Activated naive CD8-positive, alpha-beta T cell treated with anti-CD3 and anti-CD28 coated beads for 36 hours (primary cell): ENCODE data around the gene MRAP. TPM values are rescaled to one million over a fixed set of nuclear protein-coding genes. Genes with fewer than 3 reads are reported as not detected.
"Not testable (repeated sequence)": the region's sequence is repeated elsewhere in the genome, so short reads cannot be mapped to it uniquely, and the experiment has no call there.

Source experiments
- DNase-seq: peaks from one replicate; pipeline ENCODE4 v3.0.0; 2021
- H3K27ac Mint-ChIP-seq: one replicate; pipeline ENCODE4 v1.8.0; 2022; ENCODE audit warnings: mild to moderate bottlenecking, moderate library complexity, mixed read lengths
- H3K27me3 Mint-ChIP-seq: one replicate; pipeline ENCODE4 v1.8.0; 2022; ENCODE audit warnings: mild to moderate bottlenecking, mixed read lengths
- H3K36me3 Mint-ChIP-seq: one replicate; pipeline ENCODE4 v1.8.0; 2021; ENCODE audit warnings: mild to moderate bottlenecking, mixed read lengths
- H3K4me1 Mint-ChIP-seq: one replicate; pipeline ENCODE4 v1.8.0; 2021; ENCODE audit warnings: mixed read lengths
- H3K4me3 Mint-ChIP-seq: one replicate; pipeline ENCODE4 v1.8.0; 2022; ENCODE audit warnings: mild to moderate bottlenecking, moderate library complexity, mixed read lengths
- H3K9me3 Mint-ChIP-seq: one replicate; pipeline ENCODE4 v1.8.0; 2022; ENCODE audit warnings: mixed read lengths
- total RNA-seq, 2 experiments: library from RNA; stranded (reverse); gene quantifications; one replicate each; pipeline ENCODE4 v1.2.3, GENCODE V29; 2021

Gene MRAP
- total RNA-seq: not detected

DNA sequence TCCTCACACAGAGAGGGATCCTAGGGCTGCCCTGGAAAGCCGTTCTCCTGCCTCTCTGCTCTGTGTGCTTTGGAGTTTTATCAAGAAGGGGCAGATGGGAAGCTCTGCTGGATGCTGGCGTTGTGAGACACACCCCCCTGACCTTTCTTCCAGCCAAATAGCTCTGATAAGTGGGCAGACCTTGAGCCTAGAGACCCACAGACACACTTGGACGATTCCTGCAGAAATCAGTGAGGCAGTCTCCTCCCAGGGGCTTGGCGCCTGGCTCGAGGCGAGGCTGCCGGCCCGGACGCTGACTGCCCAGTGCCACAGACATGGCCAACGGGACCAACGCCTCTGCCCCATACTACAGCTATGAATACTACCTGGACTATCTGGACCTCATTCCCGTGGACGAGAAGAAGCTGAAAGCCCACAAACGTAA, at the start of gene MRAP:
MRAP (plus strand) TSS at position 198 of the 424 bp plus-strand sequence; CDS start at position 315, 117 bp downstream.
- DNase-seq: no peak
- H3K36me3 Mint-ChIP-seq: peaks cover 9% of the 10 kb centered on the region
- H3K27ac Mint-ChIP-seq: no peak within 1 kb of the TSS
- no peak within 1 kb of the TSS for H3K4me3 Mint-ChIP-seq
- no peaks in the 10 kb centered on the region for H3K27me3 Mint-ChIP-seq
- H3K4me1 Mint-ChIP-seq: no peaks in the 10 kb centered on the region
- H3K9me3 Mint-ChIP-seq: no peaks in the 10 kb centered on the region

DNA sequence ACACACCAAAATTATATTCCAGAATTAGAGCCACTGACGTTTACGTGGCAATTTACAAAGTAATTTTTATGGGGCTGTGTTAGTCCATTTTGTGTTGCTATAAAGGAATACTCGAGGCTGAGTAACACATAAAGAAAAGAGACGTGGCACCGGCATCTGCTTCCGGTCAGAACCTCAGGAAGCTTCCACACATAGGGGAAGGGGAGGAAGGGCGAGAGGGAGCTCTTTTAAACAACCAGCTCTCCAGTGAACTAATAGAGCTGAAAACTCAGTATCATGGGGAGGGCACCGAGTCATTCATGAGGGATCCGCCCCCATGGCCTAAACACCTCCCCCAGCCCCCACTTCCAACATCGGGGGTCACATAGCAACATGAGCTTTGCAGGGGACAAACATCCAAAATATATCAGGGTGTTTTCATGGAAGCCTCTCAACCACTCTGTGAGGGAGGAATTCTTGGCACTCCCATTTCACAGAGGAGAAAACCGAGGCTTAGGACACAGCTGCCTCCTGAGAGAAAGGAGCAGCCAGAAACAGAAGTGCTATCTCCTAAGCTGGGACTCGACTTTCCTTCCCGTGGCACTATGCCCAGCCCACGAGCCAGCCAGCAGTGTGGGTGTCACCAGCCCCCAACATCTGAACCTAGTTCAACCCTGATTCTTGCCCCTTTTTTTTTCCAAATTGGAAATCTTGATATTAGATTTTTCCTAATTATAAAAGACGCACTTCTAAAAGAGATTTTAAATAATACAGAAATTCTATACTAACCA, 49.0 kb upstream of the MRAP start:
- Mint-ChIP-seq H3K4me1 (no peaks in the 10 kb centered on the region), H3K27ac (no peak overlapping the region), H3K4me3 (no peak overlapping the region), H3K27me3 (peaks cover 27% of the 10 kb centered on the region), H3K36me3 (no peaks in the 10 kb centered on the region), H3K9me3 (peaks cover 11% of the 10 kb centered on the region)
- no peak for DNase-seq

DNA sequence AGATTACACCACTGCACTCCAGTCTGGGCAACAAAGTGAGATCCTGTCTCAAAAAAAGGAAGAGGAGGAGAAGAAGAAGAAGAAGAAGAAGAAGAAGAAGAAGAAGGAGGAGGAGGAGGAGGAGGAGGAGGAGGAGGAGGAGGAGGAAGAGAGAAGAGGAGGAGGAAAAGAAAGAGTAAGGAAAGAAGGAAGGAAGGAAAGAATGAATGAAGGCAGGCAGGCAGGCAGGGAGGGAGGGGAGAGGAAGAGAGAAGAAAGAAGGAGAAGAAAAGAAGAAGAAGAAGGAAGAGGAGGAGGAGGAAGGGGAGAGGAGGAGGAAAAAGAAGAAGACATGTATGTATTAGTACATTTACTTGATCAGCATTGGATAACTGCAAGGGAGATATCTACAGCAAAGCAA, 46.5 kb upstream of the MRAP start:
- Mint-ChIP-seq H3K27ac (no peak overlapping the region), H3K9me3 (peaks cover 11% of the 10 kb centered on the region), H3K36me3 (no peaks in the 10 kb centered on the region), H3K4me1 (no peaks in the 10 kb centered on the region), H3K4me3 (no peak overlapping the region), H3K27me3 (peaks cover 31% of the 10 kb centered on the region)
- DNase-seq: no peak

DNA sequence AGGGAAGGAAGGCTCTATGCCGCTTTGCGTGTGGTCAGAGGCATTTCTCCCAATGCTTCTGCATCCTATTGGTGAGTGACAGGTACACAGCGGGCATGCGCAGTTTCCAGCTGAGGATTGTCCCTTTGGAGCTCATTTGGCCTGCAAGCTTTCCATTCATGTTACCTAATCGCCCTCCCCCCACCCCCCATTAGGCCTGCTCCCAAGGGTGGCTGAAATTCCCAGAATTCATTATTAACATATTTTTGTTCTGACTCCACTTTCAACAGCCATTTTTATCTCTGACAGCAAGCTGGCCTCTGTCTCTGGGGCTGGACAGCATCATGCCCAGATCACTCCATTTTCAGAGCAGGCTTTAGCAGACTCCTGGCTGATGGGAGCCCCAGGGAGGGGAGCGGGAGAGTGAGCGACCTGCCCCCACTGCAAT, 45.4 kb upstream of the MRAP start:
- Mint-ChIP-seq H3K27me3 (peaks cover 31% of the 10 kb centered on the region), H3K36me3 (no peaks in the 10 kb centered on the region), H3K4me3 (no peak overlapping the region), H3K27ac (no peak overlapping the region), H3K4me1 (no peaks in the 10 kb centered on the region), H3K9me3 (peaks cover 11% of the 10 kb centered on the region)
- DNase-seq: no peak

DNA sequence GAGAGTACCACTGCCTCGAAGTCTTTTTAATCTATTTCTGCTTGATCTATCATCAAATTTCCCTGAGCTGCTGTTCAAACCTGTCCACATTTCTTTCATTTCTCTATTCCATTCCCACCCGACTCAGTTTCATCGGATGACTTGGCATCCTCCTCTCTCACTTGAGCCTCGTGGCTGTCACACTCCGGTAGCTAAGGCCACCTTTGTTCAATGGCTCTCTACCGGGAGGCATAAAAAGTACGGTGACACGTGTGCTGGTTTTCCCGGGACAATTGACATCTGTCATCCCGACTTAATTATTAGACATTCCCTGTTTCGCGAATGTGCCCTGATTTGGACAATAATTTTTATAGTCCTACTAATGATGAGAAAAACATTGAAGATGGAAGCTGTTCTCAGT, 42.4 kb upstream of the MRAP start:
- Mint-ChIP-seq H3K27ac (no peak overlapping the region), H3K27me3 (peaks cover 16% of the 10 kb centered on the region), H3K36me3 (no peaks in the 10 kb centered on the region), H3K4me1 (no peaks in the 10 kb centered on the region), H3K4me3 (no peak overlapping the region), H3K9me3 (peaks cover 2% of the 10 kb centered on the region)
- DNase-seq: no peak

DNA sequence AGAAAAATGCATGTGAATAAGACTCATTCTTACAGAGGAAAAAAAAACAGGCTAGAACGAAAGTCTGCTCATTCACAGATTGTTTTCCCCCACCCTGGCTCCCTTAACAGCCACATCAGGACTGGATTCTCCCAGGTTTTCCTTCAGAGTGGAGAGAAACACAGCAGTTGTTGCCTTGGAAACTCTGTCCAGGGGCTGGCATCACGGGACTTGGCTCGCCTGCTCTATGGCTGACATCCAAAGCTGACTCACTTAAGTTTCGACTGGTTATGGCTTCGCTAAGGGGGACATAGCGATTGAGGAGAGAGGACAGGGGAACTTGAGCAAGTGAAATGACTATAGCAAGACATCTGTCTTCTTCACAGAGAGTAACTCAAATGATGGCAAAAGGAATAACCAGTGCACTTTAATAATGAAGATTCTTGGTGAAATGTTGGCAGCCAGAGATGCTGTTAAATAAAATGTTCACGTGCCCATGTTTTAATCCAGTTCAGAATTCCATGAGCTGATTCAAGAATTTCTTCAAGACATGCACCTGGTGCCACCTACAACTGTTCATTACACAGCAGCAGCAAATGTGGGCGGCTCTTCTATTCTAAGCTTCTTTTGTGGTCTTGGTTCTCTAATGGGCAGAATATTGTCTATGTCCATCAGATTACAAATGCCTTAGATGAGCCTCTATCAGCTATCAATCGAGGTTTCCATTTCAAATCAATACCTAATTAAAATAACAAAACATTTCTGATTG, 41.6 kb upstream of the MRAP start:
- no peaks in the 10 kb centered on the region for H3K36me3 Mint-ChIP-seq
- peaks cover 8% of the 10 kb centered on the region for H3K27me3 Mint-ChIP-seq
- no peak overlapping the region for H3K4me3 Mint-ChIP-seq
- no peak overlapping the region for H3K27ac Mint-ChIP-seq
- no peaks in the 10 kb centered on the region for H3K9me3 Mint-ChIP-seq
- DNase-seq: no peak
- H3K4me1 Mint-ChIP-seq: no peaks in the 10 kb centered on the region

- Mint-ChIP-seq H3K27ac (no peak overlapping the region), H3K4me1 (no peaks in the 10 kb centered on the region), H3K27me3 (peaks cover 7% of the 10 kb centered on the region), H3K4me3 (no peak overlapping the region), H3K9me3 (no peaks in the 10 kb centered on the region), H3K36me3 (no peaks in the 10 kb centered on the region)
- peak; percentile 31 for DNase-seq
Observed at GRCh38 chr21:32257962-32258785, 40.5 kb upstream of the MRAP start.

DNA sequence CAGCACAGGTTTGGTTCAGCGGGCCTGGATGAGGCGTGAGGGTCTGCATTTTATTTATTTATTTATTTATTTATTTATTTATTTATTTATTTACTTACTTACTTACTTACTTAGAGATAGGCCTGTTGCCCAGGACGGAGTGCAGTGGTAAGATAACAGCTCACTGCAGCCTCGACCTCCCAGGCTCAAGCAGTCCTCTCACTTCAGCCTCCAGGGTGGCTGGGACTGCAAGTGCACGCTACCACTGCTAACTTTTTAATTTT, 39.9 kb upstream of the MRAP start:
- not testable (repeated sequence) for H3K4me1 Mint-ChIP-seq, H3K36me3 Mint-ChIP-seq, DNase-seq

GRCh38 chr21:32260130-32260529, 38.5 kb upstream of the MRAP start:
- Mint-ChIP-seq H3K4me3 (no peak overlapping the region), H3K27ac (no peak overlapping the region), H3K4me1 (no peaks in the 10 kb centered on the region), H3K36me3 (no peaks in the 10 kb centered on the region), H3K27me3 (peaks cover 4% of the 10 kb centered on the region), H3K9me3 (no peaks in the 10 kb centered on the region)
- no peak for DNase-seq

More for the DNA sequence above, 39.9 kb upstream of the MRAP start:
- not testable (repeated sequence) for H3K27me3 Mint-ChIP-seq, H3K27ac Mint-ChIP-seq, H3K9me3 Mint-ChIP-seq, H3K4me3 Mint-ChIP-seq

GRCh38 chr21:32261929-32262328, 36.7 kb upstream of the MRAP start:
- Mint-ChIP-seq H3K4me1 (no peaks in the 10 kb centered on the region), H3K27ac (no peak overlapping the region), H3K4me3 (no peak overlapping the region), H3K27me3 (no peaks in the 10 kb centered on the region), H3K36me3 (peaks cover 7% of the 10 kb centered on the region), H3K9me3 (no peaks in the 10 kb centered on the region)
- DNase-seq: no peak

DNA sequence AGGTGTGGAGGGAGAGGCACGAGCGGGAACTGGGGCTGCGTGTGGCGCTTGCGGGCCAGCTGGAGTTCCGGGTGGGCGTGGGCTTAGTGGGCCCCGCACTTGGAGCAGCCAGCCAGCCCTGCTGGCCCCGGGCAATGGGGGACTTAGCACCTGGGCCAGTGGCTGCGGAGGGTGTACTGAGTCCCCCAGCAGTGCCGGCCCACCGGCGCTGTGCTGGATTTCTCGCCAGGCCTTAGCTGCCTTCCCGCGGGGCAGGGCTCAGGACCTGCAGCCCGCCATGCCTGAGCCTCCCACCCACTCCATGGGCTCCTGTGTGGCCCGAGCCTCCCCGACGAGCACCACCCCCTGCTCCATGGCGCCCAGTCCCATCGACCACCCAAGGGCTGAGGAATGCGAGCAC, 33.3 kb upstream of the MRAP start:
- not testable (repeated sequence) for DNase-seq, H3K4me3 Mint-ChIP-seq, H3K4me1 Mint-ChIP-seq, H3K9me3 Mint-ChIP-seq, H3K27ac Mint-ChIP-seq, H3K27me3 Mint-ChIP-seq
- peaks cover 10% of the 10 kb centered on the region for H3K36me3 Mint-ChIP-seq

DNA sequence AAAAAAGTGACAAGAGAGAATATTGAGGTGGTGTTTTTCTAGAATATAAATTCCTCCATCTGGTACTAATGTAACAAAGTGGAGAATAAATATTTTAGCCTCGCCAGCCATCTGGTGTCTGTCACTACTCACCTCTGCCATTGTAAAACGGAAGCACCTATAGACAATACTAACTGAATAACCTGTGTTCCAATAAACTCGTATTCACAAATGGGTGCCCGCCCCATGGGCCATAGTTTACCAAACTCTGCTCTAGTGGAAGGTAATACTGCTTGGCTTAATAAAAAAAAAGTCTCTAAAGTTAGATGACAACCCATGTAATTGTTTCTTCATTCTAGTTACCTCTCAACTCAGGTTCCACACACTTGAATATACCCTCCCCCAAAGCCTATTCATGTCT, 27.9 kb upstream of the MRAP start:
- Mint-ChIP-seq H3K27me3 (no peaks in the 10 kb centered on the region), H3K27ac (no peak overlapping the region), H3K4me1 (peaks cover 2% of the 10 kb centered on the region), H3K9me3 (no peaks in the 10 kb centered on the region), H3K36me3 (peaks cover 13% of the 10 kb centered on the region), H3K4me3 (no peak overlapping the region)
- DNase-seq: no peak

DNA sequence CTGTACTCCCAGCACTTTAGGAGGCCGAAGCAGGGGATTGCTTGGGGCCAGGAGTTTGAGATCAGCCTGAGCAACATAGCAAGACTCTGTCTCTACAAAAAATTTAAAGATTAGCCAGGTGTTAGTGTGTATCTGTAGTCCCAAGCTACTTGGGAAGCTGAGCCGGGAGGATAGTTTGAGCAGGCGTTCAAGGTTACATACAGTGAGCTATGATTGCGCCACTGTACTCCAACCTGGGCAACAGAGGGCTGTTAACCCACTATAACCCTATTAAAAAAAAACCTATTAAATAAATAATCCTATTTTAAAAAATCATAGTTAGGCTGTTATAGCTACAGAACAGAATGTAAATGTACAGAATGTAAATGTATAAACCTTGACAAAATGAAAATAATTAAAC, 22.0 kb upstream of the MRAP start:
- Mint-ChIP-seq H3K27me3 (no peaks in the 10 kb centered on the region), H3K4me1 (peaks cover 13% of the 10 kb centered on the region), H3K27ac (no peak overlapping the region), H3K9me3 (no peaks in the 10 kb centered on the region), H3K36me3 (peaks cover 6% of the 10 kb centered on the region), H3K4me3 (no peak overlapping the region)
- DNase-seq: no peak

- H3K36me3 Mint-ChIP-seq: peaks cover 14% of the 10 kb centered on the region
- no peaks in the 10 kb centered on the region for H3K27me3 Mint-ChIP-seq
- peak overlapping the region; percentile 92 for H3K27ac Mint-ChIP-seq
- peaks cover 11% of the 10 kb centered on the region for H3K4me1 Mint-ChIP-seq
- no peak for DNase-seq
- peak overlapping the region; percentile 99 for H3K4me3 Mint-ChIP-seq
- H3K9me3 Mint-ChIP-seq: no peaks in the 10 kb centered on the region
Observed at GRCh38 chr21:32278103-32278502, 20.6 kb upstream of the MRAP start.
